Activated T-helper 9 cell treated with anti-CD3 and anti-CD28 coated beads, Interleukin-2, amount 50 U/mL, for 16 hours (primary cell): ENCODE results near the gene MGAT3.

ENCODE experiments used
- DNase-seq: peaks from one replicate; pipeline ENCODE4 v3.0.0-alpha.2; 2020; ENCODE audit warnings: low read depth

Gene MGAT3

DNA sequence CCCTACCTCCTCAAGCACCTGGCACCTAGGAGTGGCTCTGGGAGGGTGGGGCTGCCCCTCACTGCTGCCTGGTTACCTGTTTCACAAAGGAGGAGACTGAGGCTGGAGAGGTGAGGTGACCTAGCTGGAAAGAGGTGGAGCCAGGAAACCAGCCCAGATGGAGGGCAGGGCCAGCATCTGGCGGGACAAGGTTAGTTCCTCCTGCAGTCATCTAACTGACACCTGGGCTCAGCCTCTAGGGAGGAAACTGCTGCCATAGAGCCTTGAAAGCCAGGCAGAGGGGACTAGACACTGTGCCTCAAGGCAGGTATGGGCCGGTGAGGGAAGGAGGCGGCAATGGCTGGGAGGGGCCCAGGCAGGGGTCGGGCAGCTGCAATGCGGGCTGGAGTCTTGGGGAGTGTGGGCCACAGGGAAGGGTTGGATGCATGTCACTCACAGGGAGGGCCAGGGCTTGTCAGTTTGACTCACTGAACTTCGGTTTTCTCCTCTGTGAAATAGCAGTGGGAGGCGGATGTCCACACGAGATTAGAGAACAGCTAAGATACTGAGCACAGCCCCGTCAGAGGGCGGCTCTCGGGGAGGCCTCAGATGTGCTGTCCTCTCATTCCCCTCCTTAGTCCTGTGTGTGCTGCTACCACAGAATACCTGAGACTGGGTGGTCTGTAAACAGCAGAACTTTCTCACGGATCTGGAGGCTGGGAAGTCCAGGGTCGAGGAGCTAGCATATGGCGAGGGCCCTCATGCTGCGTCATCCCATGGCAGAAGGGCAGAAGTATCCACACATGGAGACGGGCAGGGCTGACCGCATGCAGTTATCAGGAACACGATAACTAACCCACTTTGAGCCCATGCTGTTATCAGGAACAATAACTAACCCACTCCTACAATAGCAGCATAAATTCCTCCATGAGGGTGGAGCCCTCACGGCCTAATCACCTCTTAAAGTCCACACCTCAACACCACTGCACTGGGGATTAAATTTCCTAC, 16.1 kb downstream of the MGAT3 start:
- DNase-seq: no peak

GRCh38 chr22:39473851-39474250, 17.0 kb downstream of the MGAT3 start:
- no peak for DNase-seq

DNA sequence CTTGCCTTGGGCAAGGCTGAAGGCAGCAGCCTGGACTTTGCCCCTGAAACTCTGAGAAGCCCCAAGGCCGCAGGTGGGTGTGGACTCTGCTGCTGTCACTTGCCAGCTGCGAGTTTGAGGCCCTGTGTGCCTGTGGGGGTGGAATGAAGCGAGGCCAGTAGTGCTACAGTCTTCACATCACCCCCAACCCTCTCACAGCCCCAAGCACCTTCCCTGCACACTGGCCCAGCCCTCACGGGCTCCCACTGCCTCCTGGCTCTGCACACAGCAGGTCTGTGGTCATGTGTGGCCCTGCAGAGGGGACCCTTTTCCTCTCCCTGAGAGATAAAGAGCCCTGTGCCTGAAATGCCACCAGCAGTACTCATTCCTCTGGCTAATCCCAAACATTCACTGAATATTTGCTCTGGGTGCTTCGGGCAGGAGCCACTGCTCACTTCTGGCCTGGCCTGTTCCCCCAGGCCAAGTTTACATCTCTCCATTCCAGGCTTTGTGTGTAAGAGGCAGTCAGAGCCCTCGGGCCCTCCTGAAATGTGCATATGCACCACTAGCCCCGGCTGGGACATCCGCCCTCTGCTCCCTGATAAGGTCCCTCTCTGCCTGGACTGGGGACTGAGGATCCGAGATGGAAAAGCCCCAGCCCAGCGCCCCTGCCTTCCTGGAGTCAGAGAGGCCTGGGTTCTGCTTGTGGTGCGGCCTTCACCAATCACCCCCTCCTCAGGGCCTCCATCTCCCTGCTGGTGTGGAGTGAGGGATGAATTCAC, 17.7 kb downstream of the MGAT3 start:
- DNase-seq: no peak

DNA sequence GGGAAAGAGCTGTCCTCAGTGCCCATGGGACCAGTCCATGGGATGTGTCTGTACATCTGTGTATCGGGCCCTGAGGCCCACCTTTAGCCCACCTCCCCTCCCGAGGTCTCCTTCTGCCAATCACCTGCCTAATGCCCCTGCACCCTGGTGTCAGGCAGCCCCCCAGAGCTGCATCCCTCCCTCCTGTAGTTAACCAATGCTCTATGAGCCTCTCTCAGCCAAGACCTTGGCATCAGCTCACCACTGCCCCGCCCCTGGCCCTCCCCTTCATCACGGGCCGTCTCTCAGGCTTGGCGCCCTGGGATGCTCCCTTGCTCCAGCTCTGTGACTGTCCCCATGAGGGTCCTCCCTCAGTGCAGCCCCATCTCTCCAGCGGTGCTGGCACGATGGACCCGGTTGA, 18.5 kb downstream of the MGAT3 start:
- DNase-seq: no peak

DNA sequence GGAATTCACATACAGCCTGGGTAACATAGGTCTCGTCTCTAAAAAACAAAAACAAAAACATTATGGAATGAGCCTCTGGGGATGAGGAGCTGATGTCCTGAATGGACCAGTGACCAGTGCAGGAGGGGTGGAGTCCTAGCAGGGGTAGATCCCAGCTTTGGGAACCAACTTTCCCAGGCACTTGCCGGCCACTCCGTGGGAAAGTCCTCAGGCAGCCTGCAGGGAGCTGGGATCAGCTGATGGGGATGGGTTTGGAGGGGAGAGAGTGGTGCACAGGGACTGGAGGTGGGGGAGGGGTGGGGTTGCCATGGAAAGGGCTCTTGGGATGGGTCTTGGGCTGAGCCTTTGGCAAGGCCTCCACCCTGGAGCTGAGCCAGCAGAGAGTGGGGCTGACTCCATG, 19.1 kb downstream of the MGAT3 start:
- DNase-seq: no peak

- DNase-seq: no peak
Observed at GRCh38 chr22:39476664-39477063, 19.9 kb downstream of the MGAT3 start.

DNA sequence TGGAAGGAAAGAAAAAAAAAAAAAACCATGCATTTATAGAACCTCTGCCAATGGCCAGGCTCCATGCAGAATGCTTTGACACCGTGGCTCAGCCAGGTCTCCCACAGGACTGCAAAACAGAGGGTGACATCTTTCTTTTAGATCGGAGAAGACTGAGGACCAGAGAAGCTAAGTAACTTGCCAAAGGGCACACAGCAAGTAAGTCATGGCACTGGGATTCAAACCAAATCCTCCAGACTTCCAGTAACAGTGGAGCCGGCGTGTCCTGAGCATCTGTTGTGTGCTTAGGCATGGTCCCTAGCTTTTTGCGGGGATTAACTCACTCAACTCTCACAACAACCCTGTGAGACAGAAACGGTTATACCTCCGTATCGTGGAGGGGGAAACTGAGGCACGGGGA, 20.7 kb downstream of the MGAT3 start:
- DNase-seq: no peak

DNA sequence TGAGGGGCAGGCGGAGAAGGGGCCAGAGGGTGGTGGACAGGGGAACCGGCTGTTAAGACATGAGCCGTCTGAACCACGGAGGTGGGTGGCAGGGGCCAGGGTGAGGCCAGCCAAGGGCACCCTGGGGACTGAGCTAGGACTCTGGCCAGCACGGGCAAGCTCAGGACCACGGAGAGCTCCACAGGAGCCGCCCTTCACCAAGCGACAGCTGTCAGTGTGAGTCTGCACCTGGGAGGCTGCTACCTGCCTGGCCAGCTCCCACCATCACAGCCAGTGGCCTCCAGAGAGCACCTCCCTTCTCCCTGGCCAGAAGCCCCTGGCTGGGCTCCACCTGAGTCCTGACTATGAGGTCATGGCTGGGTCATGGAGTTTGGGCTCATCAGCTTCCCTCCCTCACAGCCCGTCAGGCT, 21.6 kb downstream of the MGAT3 start:
- no peak for DNase-seq

DNA sequence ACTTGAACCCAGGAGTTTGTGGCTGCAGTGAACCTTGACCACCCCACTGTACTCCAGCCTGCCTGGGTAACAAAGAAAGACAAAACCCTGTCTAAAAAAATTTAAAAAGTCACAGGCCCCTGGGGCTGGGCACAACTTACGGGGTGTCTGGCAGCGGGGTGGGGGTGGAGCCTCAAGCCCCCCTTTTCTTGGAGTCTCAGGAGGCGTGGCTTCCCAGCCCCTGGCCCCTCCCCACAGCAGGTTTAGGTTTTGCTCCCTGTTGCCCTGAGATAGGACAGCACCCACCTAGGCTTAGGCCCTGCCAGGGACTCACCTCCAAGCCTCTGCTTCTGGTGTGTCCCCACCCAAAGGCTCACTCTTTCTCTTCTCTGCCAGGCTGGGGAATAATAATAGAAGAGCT, 22.4 kb downstream of the MGAT3 start:
- DNase-seq: no peak

DNA sequence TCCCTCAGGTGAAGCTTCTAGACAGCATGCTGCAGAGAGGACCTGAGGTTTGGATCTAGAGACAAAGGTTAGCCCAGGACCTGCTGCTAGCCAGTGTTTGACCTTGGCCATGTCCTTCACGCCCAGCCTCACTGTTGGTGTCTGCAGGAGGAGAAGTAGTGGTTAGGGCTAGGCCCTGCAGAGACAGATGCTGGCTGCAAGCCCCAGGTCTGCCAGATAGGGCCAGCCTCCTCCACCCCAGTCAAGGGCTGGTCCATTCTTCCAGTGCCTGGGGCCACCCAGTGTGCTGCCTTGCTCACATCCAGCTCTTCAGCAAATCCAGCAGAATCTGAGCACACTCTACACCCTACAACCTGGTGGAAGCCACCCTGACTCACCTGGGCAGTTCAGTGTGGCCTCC, 23.7 kb downstream of the MGAT3 start:
- DNase-seq: no peak

- no peak for DNase-seq
Observed at GRCh38 chr22:39481054-39481453, 24.2 kb downstream of the MGAT3 start.

- no peak for DNase-seq
Observed at GRCh38 chr22:39481595-39481994, 24.8 kb downstream of the MGAT3 start.

DNA sequence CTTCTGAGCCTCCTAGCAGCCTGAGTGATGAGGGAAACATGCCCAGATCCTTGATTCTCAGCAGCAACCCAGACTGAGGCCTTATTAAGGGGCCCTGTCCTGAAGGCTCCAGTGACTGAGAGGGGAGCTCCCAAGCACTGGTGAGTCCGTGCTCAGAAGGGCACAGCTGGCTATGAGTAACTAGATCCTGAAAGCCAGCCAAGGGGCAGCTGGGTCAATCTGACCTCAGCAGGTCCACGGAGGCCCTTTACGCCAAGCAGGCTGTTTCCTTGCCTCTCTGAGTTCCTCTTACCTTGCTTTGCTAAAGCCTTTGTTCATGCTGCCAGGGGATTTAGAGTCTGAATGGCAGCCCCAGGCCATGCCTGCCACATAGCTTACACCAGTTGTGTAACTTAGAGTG, 26.0 kb downstream of the MGAT3 start:
- DNase-seq: no peak

DNA sequence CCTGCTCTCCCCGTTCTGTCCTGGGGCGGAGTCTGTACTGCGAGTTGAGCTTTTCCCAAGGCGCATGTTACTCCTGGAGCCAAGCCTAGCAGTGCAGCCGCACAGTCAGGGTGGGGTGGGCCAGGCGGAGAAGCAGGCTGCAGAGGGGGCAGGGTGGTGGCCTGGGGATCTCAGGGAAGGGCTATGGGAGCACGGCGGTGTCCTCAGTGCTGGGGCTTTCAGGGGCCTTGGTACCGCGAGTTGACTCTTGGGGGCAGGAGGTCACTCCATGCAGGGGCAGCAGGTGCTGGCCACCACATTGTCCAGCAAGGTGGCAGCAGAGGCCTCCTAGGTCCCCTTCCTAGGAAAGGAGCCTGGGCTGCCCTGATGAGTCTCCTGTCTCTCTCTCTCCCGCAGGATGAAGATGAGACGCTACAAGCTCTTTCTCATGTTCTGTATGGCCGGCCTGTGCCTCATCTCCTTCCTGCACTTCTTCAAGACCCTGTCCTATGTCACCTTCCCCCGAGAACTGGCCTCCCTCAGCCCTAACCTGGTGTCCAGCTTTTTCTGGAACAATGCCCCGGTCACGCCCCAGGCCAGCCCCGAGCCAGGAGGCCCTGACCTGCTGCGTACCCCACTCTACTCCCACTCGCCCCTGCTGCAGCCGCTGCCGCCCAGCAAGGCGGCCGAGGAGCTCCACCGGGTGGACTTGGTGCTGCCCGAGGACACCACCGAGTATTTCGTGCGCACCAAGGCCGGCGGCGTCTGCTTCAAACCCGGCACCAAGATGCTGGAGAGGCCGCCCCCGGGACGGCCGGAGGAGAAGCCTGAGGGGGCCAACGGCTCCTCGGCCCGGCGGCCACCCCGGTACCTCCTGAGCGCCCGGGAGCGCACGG, 30.4 kb downstream of the MGAT3 start:
- no peak for DNase-seq

- DNase-seq: no peak
Observed at GRCh38 chr22:39487826-39488520, 31.2 kb downstream of the MGAT3 start.

GRCh38 chr22:39488563-39489083, 31.8 kb downstream of the MGAT3 start:
- DNase-seq: no peak

DNA sequence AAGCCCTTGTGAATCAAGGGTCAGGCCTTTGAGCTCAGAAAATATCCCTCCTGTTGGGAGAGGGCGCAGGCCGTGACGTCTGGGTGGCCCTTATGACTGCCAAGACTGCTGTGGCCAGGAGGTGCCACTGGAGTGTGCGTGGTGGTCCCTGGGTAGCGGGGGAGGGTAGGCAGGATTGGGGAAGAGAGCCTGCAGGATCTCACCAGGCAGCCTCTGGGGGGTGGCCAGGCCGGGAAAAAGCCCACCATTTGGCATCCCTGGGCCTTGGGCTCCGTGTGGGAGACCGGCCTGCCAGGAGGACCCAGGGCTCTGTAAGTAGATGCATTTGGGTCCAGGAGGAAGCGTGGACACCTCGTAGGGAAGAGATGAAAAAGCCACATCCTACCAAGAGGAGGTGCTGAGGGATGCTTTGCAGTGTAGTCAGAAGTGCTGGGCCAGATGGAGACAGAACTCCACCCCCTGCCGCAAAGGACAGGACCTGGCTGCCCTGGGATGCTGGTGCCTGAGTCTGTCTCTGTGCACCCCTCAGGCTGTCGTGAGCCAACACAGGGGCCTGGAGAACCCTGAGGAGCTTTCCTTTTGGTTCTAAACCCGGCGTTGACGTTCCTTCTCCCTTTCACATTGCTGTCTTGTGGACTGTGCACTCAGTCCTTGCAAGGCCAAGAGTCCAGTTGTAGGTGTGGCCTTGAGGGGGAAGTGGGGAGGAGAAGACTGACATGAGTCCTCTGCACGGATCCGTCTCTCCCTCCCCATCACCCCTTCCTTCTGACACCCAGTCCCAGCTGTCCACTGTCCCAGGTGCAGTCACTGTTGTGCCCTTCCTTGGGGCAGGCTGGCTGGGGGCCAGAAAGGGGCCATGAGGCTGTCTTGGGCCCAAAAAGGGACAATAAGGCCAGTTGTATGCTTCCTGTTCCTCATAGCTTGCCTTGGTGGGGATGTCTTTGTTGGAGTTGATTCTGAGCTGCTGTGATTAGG, 32.6 kb downstream of the MGAT3 start:
- no peak for DNase-seq

GRCh38 chr22:39490135-39490798, 33.5 kb downstream of the MGAT3 start:
- peak; percentile 55 for DNase-seq

DNA sequence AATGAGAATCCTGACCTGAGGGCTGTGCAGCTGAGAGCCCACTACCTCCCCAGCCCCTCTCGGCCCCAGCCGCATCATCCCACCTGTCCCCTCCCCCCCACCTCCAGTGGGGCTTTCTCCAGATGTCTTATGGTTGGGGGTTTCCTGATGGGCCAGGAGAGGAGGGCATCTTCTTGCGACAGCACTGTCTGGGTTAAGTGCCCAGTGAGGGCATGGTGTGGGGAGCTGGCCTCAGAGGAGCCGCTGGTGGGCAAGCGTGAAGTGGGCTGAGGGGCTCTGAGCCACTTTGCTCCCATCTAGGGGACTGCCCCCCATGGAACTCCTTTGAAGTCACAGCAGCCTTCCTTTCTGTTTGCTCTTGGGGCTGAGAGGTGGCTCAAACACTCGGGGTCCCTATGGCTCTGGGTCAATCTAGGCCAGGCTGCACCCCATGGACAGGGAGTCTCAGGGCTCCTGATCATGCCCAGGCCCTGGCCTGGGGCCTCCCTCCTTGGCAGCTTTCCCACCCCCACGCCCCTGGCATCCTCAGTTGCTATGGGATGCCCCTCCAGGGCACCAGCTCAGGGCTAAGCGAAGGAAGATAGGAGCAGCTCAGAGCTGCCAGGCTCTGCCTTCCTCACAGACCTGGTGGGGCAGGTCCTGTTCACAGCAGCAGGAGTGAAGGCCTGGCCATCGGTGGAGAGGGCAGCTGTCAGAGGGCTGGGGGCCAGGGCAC, 34.3 kb downstream of the MGAT3 start:
- no peak for DNase-seq
